Stimulated activated CD8-positive, alpha-beta memory T cell treated with anti-CD3 and anti-CD28 coated beads, Interleukin-15, amount 100 ng/mL, for 1 hour (primary cell): Measurements from ENCODE around the gene JAKMIP3.
A peak's percentile ranks its signal among the peaks of the same experiment; 100 is the strongest.

Experiments used
- DNase-seq: peaks from one replicate; pipeline ENCODE4 v3.0.0-alpha.2; 2020; ENCODE audit warnings: low read depth

JAKMIP3 gene

GRCh38 chr10:132065491-132066105, at the start of gene JAKMIP3:
JAKMIP3 (plus strand) TSS chr10:132065946; CDS start chr10:132104809, 38,863 bp downstream.
- no peak for DNase-seq

- no peak for DNase-seq
Observed at GRCh38 chr10:132016514-132016913, 49.2 kb upstream of the JAKMIP3 start.

GRCh38 chr10:132018446-132018845, 47.3 kb upstream of the JAKMIP3 start:
- no peak for DNase-seq

- DNase-seq: no peak
Observed at GRCh38 chr10:132019366-132019765, 46.4 kb upstream of the JAKMIP3 start.

- DNase-seq: no peak
Observed at GRCh38 chr10:132020456-132020855, 45.3 kb upstream of the JAKMIP3 start.

GRCh38 chr10:132021046-132021445, 44.7 kb upstream of the JAKMIP3 start:
- DNase-seq: no peak

GRCh38 chr10:132021504-132022143, 44.1 kb upstream of the JAKMIP3 start:
- no peak for DNase-seq

- DNase-seq: no peak
Observed at GRCh38 chr10:132022241-132022640, 43.5 kb upstream of the JAKMIP3 start.

GRCh38 chr10:132023092-132023811, 42.5 kb upstream of the JAKMIP3 start:
- peak; percentile 59 for DNase-seq

- no peak for DNase-seq
Observed at GRCh38 chr10:132027423-132027983, 38.2 kb upstream of the JAKMIP3 start.

GRCh38 chr10:132028706-132029105, 37.0 kb upstream of the JAKMIP3 start:
- no peak for DNase-seq

GRCh38 chr10:132030898-132031463, 34.8 kb upstream of the JAKMIP3 start:
- DNase-seq: no peak

- no peak for DNase-seq
Observed at GRCh38 chr10:132033632-132034031, 32.1 kb upstream of the JAKMIP3 start.

GRCh38 chr10:132035476-132035875, 30.3 kb upstream of the JAKMIP3 start:
- no peak for DNase-seq

- DNase-seq: no peak
Observed at GRCh38 chr10:132036153-132036886, 29.4 kb upstream of the JAKMIP3 start.

GRCh38 chr10:132036887-132037675, 28.7 kb upstream of the JAKMIP3 start:
- DNase-seq: no peak

GRCh38 chr10:132037676-132037975, 28.1 kb upstream of the JAKMIP3 start:
- no peak for DNase-seq

GRCh38 chr10:132039371-132039770, 26.4 kb upstream of the JAKMIP3 start:
- no peak for DNase-seq

GRCh38 chr10:132040046-132040445, 25.7 kb upstream of the JAKMIP3 start:
- DNase-seq: no peak

- no peak for DNase-seq
Observed at GRCh38 chr10:132041340-132041739, 24.4 kb upstream of the JAKMIP3 start.
